GM12875 (cell line): ENCODE results near the gene SPECC1L.
"Not testable (repeated sequence)": the region's sequence is repeated elsewhere in the genome, so short reads cannot be mapped to it uniquely, and the experiment has no call there.

ENCODE experiments used
- H3K4me3 ChIP-seq: one replicate; pipeline ENCODE4 v1.5.1; 2011; ENCODE audit warnings: low read depth, low read length, control low read depth
- TF ChIP-seq, protein P1 (sequence below): IDR thresholded peaks from 2 replicates; pipeline ENCODE4 v1.5.1; 2011; ENCODE audit warnings: low read depth, mild to moderate bottlenecking, control low read depth, inconsistent platforms, low read length, moderate library complexity, borderline replicate concordance; ENCODE audit not compliant: insufficient read depth

SPECC1L gene

DNA sequence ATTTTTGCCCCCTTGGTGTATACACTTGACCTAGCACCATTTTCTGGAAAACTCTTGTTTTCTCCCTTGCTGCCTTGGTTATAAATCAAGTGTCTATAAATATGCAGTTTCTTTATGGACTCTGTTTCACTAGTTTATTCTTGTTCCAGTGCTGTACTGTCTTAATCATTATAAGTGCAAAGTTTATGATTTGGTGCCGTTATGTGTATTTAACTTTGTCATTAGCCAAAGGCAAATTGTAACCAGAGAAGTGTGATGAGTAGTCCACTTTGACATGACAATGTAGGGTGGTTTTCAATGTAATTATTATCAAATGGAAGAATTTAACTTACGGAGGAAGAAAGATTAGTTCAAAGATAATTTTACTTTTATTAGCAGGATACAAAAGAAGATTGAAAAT is 40.3 kb downstream of the SPECC1L start:
- H3K4me3 ChIP-seq, result no peak overlapping the region
- TF ChIP-seq, protein P1, sequence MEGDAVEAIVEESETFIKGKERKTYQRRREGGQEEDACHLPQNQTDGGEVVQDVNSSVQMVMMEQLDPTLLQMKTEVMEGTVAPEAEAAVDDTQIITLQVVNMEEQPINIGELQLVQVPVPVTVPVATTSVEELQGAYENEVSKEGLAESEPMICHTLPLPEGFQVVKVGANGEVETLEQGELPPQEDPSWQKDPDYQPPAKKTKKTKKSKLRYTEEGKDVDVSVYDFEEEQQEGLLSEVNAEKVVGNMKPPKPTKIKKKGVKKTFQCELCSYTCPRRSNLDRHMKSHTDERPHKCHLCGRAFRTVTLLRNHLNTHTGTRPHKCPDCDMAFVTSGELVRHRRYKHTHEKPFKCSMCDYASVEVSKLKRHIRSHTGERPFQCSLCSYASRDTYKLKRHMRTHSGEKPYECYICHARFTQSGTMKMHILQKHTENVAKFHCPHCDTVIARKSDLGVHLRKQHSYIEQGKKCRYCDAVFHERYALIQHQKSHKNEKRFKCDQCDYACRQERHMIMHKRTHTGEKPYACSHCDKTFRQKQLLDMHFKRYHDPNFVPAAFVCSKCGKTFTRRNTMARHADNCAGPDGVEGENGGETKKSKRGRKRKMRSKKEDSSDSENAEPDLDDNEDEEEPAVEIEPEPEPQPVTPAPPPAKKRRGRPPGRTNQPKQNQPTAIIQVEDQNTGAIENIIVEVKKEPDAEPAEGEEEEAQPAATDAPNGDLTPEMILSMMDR, result no peak

DNA sequence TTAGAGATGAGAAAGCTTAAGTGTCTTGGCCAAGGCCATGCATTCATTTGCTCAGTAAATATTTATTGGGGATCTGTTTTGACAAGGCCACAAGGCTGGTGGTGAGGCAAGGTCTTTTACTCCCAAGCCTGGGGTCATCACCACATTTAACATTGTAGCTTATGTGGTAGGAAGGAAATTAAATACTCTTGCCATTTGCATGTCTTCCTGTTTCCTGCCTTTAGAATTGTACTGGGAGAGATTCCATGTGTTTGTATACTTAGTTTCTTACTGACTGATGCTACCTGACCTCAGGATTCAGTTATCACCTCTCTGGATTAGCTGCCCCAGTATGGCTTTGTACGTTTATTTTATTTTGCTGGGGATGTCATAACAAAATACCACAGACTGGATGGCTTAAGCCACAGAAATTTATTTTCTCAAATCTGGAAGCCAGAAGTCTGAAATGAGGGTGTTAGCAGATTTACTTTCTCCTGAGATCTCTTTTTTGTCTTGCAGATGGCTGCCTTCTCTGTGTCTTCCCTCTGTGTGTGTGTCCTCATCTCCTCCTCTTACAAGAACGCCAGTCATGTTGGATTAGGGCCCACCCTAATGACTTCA is 44.8 kb downstream of the SPECC1L start:
- TF ChIP-seq, protein P1, result no peak
- H3K4me3 ChIP-seq, result no peak overlapping the region

GRCh38 chr22:24316264-24316663 is 45.6 kb downstream of the SPECC1L start:
- H3K4me3 ChIP-seq, result not testable (repeated sequence)

DNA sequence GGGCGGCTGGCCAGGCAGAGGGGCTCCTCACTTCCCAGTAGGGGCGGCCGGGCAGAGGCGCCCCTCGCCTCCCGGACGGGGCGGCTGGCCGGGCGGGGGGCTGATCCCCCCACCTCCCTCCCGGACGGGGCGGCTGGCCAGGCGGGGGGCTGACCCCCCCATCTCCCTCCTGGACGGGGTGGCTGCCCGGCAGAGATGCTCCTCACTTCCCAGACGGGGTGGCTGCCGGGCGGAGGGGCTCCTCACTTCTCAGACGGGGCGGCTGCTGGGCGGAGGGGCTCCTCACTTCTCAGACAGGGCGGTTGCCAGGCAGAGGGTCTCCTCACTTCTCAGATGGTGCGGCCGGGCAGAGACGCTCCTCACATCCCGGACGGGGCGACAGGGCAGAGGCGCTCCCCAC is 46.9 kb downstream of the SPECC1L start:
- H3K4me3 ChIP-seq, result not testable (repeated sequence)

DNA sequence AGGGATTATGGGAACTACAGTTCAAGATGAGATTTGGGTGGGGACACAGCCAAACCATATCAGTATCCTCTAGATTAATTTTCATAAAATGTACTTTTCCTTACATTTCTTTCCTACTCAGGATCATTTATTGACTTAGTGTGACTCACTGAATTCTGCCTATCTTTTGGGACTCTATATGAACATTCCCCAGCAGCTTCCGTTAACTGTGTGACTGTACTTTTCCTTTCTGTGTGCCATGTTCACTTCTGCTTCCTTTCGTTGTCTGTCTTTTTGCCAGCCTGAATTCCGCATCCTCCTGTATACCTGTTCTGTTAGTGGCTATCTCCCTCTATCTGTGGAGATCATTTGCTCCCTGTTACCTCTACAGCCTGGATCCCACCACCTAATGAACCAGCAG is 48.8 kb downstream of the SPECC1L start:
- H3K4me3 ChIP-seq, result no peak overlapping the region
- TF ChIP-seq, protein P1, result no peak

DNA sequence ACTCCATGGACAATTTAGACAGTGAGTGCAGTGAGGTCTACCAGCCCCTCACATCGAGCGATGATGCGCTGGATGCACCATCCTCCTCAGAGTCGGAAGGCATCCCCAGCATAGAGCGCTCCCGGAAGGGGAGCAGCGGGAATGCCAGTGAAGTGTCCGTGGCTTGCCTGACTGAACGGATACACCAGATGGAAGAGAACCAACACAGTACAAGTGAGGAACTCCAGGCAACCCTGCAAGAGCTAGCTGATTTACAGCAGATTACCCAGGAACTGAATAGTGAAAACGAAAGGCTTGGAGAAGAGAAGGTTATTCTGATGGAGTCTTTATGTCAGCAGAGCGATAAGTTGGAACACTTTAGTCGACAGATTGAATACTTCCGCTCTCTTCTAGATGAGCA is 51.4 kb downstream of the SPECC1L start:
- H3K4me3 ChIP-seq, result no peak overlapping the region
- TF ChIP-seq, protein P1, result no peak

- H3K4me3 ChIP-seq, result no peak overlapping the region
- TF ChIP-seq, protein P1, result no peak
Measured at GRCh38 chr22:24322522-24322921, 51.9 kb downstream of the SPECC1L start.

DNA sequence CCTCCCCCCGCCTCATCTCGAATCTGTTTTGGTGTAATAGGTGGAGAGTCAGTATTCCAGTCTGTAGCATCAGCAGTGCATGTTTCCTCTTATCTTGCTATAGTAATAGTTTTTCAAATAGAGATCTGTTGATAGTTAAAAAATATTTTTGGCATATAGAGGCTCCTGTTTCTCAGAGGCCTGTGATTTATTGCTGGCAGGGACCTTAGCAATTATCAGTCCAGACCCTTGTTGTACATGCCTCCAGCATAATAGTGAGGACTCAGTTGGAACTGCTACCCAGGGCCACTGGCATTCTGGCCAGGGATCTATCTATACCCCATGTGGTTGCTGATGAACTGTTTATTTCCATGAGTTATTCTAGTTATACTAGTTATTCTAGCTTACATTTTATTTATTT is 52.6 kb downstream of the SPECC1L start:
- no peak overlapping the region for H3K4me3 ChIP-seq
- TF ChIP-seq, protein P1, result no peak
